ENCODE measurements around the gene SAMHD1. TPM values are rescaled to one million over a fixed set of nuclear protein-coding genes. Genes with fewer than 3 reads are reported as not detected.

The SAMHD1 gene
- total RNA-seq, 4 donors from 2014 or later, result 76.8 to 172 (median 104) TPM

GRCh38 chr20:36866681-36867495, 84.6 kb downstream of the SAMHD1 start:
- no peak for DNase-seq
- Histone ChIP-seq H3K36me3 (no peaks in the 10 kb centered on the region), H3K27me3 (no peaks in the 10 kb centered on the region), H3K9me3 (no peaks in the 10 kb centered on the region), H3K4me3 (no peak overlapping the region), H3K4me1 (no peaks in the 10 kb centered on the region), H3K27ac (no peak overlapping the region)
- no peak for TF ChIP-seq CTCF (IDR thresholded peaks at IDR 0.05)
- no peak for TF ChIP-seq POLR2A (IDR thresholded peaks at IDR 0.05)
- intact Hi-C loops (cut with DNase I; ENCODE audit: low total_unique reads), result no loop called here

- TF ChIP-seq CTCF (IDR thresholded peaks at IDR 0.05), result no peak
- Histone ChIP-seq H3K4me3 (no peak overlapping the region), H3K9me3 (no peaks in the 10 kb centered on the region), H3K36me3 (no peaks in the 10 kb centered on the region), H3K4me1 (peaks cover 0 to 6% of the 10 kb centered on the region in 2 donors), H3K27me3 (no peaks in the 10 kb centered on the region), H3K27ac (peak overlapping the region in 1 of 2 donors; percentile 87)
- intact Hi-C loops (cut with DNase I; ENCODE audit: low total_unique reads), result no loop called here
- no peak for DNase-seq
These were observed 85.3 kb downstream of the SAMHD1 start for GRCh38 chr20:36866164-36866563.

- no peak for TF ChIP-seq CTCF (IDR thresholded peaks at IDR 0.05)
- TF ChIP-seq POLR2A (IDR thresholded peaks at IDR 0.05), result no peak
These were observed 85.7 kb downstream of the SAMHD1 start for GRCh38 chr20:36865861-36866149.

DNA sequence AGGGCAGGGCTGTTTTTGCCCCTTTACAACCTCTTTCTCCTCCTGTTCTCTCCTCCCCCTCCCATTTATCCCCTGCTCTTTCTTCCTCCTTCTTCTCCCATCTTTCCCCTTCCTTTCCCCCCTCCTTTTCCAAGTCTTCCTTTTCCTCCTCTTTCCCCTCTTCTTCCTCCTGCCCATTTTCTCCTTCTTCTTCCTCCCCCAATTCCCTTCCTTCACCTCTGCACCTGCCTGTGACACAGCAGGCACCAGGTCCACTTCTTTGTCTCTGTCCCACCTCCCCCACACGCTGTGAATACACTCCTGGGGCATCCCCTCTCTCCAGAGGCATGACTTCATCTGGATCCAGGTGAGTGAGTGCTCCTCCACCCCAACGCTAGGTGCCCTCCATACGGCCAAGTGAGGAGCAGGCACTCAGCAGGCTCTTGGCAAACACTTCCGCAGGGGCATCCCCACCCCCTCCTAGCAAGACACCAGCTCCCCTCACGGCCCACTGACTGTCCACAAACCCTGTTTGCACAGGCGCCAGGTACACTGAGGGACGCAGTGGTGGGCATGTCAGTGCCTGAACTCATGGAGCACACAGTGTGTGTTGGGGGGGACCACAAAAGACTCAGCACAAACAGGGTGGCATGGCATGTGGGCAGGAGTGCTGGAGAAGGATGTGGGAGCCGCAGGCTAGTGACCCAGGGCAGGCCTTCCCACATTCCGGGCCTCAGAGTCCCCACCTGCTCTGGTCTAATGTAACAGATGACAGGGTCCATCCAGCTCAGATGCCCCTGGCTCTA, 86.2 kb downstream of the SAMHD1 start:
- intact Hi-C loops (cut with DNase I; ENCODE audit: low total_unique reads), result no loop called here
- TF ChIP-seq POLR2A (IDR thresholded peaks at IDR 0.05) (no peak), CTCF (IDR thresholded peaks at IDR 0.05) (no peak)

More at GRCh38 chr20:36865861-36866149, 85.7 kb downstream of the SAMHD1 start:
- no peaks in the 10 kb centered on the region for H3K9me3 ChIP-seq
- H3K27me3 ChIP-seq, result no peaks in the 10 kb centered on the region
- H3K27ac ChIP-seq, result peak overlapping the region in 1 of 2 donors; percentile 87
- DNase-seq, result no peak
- intact Hi-C loops (cut with DNase I; ENCODE audit: low total_unique reads), result no loop called here
- H3K4me3 ChIP-seq, result no peak overlapping the region
- no peaks in the 10 kb centered on the region for H3K36me3 ChIP-seq
- peaks cover 0 to 9% of the 10 kb centered on the region in 2 donors for H3K4me1 ChIP-seq

More for the DNA sequence above, 86.2 kb downstream of the SAMHD1 start:
- Histone ChIP-seq H3K27me3 (no peaks in the 10 kb centered on the region), H3K4me1 (peaks cover 0 to 11% of the 10 kb centered on the region in 2 donors), H3K36me3 (no peaks in the 10 kb centered on the region), H3K27ac (peak overlapping the region; percentile 87 to 94), H3K4me3 (no peak overlapping the region), H3K9me3 (no peaks in the 10 kb centered on the region)
- DNase-seq, result no peak

Measured in uterus (tissue), 4 donors.